Testis (tissue), 2 donors: ENCODE data around the gene MILR1.

Experiments used
- POLR2A ChIP-seq: fragments of 450-650 bp; IDR thresholded peaks from one replicate; pipeline ENCODE4 v1.6.1; 2017; ENCODE audit warnings: antibody characterized with exemption, mild to moderate bottlenecking, moderate library complexity
- TF ChIP-seq, protein P1 (sequence below), 3 experiments: fragments of 450-650 bp in 2 of 3; fragments of 200-600 bp in 1 of 3; sonication (generic) in 1 of 3; IDR thresholded peaks; one replicate each; pipeline ENCODE4 v1.5.1; 2016 to 2019; ENCODE audit warnings: antibody characterized with exemption in 3 of 3, mild to moderate bottlenecking in 2 of 3, moderate library complexity in 1 of 3

DNA sequence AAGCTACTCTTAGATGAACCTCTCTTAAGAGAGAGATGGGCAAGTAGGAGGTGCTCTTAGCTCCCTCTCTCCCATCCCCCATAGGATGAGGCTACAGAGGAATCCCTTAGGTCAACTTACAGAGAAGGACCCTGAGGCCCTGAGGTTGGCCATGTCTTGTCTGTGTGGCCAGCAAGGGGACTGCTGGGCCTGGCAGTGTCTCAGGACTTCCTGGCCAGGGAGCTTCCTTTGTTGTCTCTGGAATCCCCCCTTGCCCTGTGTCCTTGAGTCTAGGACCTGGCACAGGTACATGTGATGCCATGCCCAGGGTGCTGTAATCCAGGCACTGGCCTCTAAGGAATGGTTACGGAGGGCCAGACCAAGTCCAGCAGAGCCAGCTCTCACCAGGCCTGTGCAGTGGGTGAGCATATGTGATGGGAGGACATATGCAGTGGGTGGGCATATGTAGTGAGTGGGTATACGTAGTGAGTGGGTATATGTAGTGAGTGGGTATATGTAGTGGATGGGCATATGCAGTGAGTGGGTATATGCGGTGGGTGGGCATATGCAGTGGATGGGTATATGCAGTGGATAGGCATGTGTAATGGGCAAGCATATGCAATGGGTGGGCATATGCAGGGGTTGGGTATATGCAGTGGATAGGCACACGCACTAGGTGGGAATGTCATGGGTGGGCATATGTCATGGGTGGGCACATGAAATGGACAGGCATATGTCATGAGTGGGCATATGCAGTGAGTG lies 38.0 kb upstream of the MILR1 start:
- TF ChIP-seq, protein P1, sequence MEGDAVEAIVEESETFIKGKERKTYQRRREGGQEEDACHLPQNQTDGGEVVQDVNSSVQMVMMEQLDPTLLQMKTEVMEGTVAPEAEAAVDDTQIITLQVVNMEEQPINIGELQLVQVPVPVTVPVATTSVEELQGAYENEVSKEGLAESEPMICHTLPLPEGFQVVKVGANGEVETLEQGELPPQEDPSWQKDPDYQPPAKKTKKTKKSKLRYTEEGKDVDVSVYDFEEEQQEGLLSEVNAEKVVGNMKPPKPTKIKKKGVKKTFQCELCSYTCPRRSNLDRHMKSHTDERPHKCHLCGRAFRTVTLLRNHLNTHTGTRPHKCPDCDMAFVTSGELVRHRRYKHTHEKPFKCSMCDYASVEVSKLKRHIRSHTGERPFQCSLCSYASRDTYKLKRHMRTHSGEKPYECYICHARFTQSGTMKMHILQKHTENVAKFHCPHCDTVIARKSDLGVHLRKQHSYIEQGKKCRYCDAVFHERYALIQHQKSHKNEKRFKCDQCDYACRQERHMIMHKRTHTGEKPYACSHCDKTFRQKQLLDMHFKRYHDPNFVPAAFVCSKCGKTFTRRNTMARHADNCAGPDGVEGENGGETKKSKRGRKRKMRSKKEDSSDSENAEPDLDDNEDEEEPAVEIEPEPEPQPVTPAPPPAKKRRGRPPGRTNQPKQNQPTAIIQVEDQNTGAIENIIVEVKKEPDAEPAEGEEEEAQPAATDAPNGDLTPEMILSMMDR (IDR thresholded peaks at IDR 0.05), result no peak
- TF ChIP-seq POLR2A, result no peak
